Measurements from ENCODE around the gene ZNF25.
"Not testable (repeated sequence)": the region's sequence is repeated elsewhere in the genome, so short reads cannot be mapped to it uniquely, and the experiment has no call there.

- not testable (repeated sequence) for TF ChIP-seq PATZ1 (CRISPR knock-in tag; IDR thresholded peaks at IDR 0.05; ENCODE audit: borderline replicate concordance)
- TF ChIP-seq, protein P1, sequence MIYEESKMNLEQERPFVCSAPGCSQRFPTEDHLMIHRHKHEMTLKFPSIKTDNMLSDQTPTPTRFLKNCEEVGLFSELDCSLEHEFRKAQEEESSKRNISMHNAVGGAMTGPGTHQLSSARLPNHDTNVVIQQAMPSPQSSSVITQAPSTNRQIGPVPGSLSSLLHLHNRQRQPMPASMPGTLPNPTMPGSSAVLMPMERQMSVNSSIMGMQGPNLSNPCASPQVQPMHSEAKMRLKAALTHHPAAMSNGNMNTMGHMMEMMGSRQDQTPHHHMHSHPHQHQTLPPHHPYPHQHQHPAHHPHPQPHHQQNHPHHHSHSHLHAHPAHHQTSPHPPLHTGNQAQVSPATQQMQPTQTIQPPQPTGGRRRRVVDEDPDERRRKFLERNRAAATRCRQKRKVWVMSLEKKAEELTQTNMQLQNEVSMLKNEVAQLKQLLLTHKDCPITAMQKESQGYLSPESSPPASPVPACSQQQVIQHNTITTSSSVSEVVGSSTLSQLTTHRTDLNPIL (CRISPR knock-in tag; IDR thresholded peaks at IDR 0.05; ENCODE audit: low read depth) = not testable (repeated sequence)
Observed at GRCh38 chr10:37998920-37999319, 22.5 kb upstream of the ZNF25 start.

Data from SK-N-SH treated with all-trans-retinoic acid at 6 μM for 48 hours (cell line).